HEK293 (cell line): Measurements from ENCODE around the gene MSTN.

Experiments used
- CTCF ChIA-PET: fragments of 350-600 bp; formaldehyde crosslinking; extraction: SDS; loops from one replicate; lab custom pipeline; 2021; ENCODE audit warnings: antibody characterized with exemption; lab: Yijun Ruan, JAX
- POLR2A ChIA-PET: fragments of 300-600 bp; formaldehyde crosslinking; extraction: SDS; loops from one replicate; lab custom pipeline; 2020; ENCODE audit warnings: antibody characterized with exemption, inconsistent platforms; lab: Yijun Ruan, JAX
- H3K27ac ChIP-seq: fragments of 200-500 bp; sonication (Bioruptor generic); 2 replicates; pipeline ENCODE4 v1.5.1; 2014; ENCODE audit warnings: low read depth, low read length, control low read depth, inconsistent platforms; ENCODE audit errors: extremely low read depth
- H3K36me3 ChIP-seq, 2 experiments: fragments of 200-500 bp in 1 of 2; sonication (Bioruptor generic) in 1 of 2; 1 replicate in 1 of 2; 2 replicates in 1 of 2; pipeline ENCODE4 v1.5.1; 2014 to 2017; ENCODE audit warnings: inconsistent platforms in 2 of 2, low read length in 2 of 2; ENCODE audit not compliant: control insufficient read depth in 2 of 2, insufficient read depth in 1 of 2
- H3K4me1 ChIP-seq: fragments of 200-500 bp; sonication (Bioruptor generic); 2 replicates; pipeline ENCODE4 v1.5.1; 2014; ENCODE audit warnings: mild to moderate bottlenecking, low read length, inconsistent platforms; ENCODE audit not compliant: control insufficient read depth, insufficient read depth
- H3K4me3 ChIP-seq: 2 replicates; pipeline ENCODE4 v1.5.1; 2011; ENCODE audit warnings: low read depth, mild to moderate bottlenecking, control low read depth, low read length, moderate library complexity
- H3K9me3 ChIP-seq: fragments of 200-500 bp; sonication (Bioruptor generic); 2 replicates; pipeline ENCODE4 v1.5.1; 2014; ENCODE audit warnings: low read depth, low read length, inconsistent platforms; ENCODE audit not compliant: control insufficient read depth, insufficient read depth
- BCL11A ChIP-seq: fragments of 450-650 bp; formaldehyde crosslinking; IDR thresholded peaks from 2 replicates; pipeline ENCODE4 v1.5.1; 2016; ENCODE audit warnings: low read depth, missing biosample characterization, missing genetic modification characterization
- EGR2 ChIP-seq: fragments of 450-650 bp; formaldehyde crosslinking; IDR thresholded peaks from 2 replicates; pipeline ENCODE4 v1.5.1; 2016; ENCODE audit warnings: low read depth, missing biosample characterization, missing genetic modification characterization
- HOXA7 ChIP-seq: sonication (generic); formaldehyde crosslinking; IDR thresholded peaks from 2 replicates; pipeline ENCODE4 v1.8.1; 2022; ENCODE audit warnings: missing genetic modification reagents, borderline replicate concordance
- KLF1 ChIP-seq: fragments of 450-650 bp; formaldehyde crosslinking; IDR thresholded peaks from 2 replicates; pipeline ENCODE4 v1.5.1; 2016; ENCODE audit warnings: missing biosample characterization, missing genetic modification characterization
- KLF7 ChIP-seq: fragments of 450-650 bp; formaldehyde crosslinking; IDR thresholded peaks from 2 replicates; pipeline ENCODE4 v1.5.1; 2016; ENCODE audit warnings: missing biosample characterization, missing genetic modification characterization, borderline replicate concordance
- KLF9 ChIP-seq: fragments of 450-650 bp; formaldehyde crosslinking; IDR thresholded peaks from 2 replicates; pipeline ENCODE4 v1.5.1; 2016; ENCODE audit warnings: missing biosample characterization, missing genetic modification characterization, low read depth
- REST ChIP-seq: fragments of 450-650 bp; formaldehyde crosslinking; IDR thresholded peaks from 2 replicates; pipeline ENCODE4 v1.5.1; 2016; ENCODE audit warnings: missing biosample characterization, missing genetic modification characterization
- SALL2 ChIP-seq: fragments of 450-650 bp; formaldehyde crosslinking; IDR thresholded peaks from 2 replicates; pipeline ENCODE4 v1.5.0; 2017; ENCODE audit warnings: missing biosample characterization, mild to moderate bottlenecking, missing genetic modification characterization, borderline replicate concordance
- SP3 ChIP-seq: fragments of 450-650 bp; formaldehyde crosslinking; IDR thresholded peaks from 2 replicates; pipeline ENCODE4 v1.5.1; 2016; ENCODE audit warnings: missing biosample characterization, missing genetic modification characterization
- YY1 ChIP-seq: fragments of 450-650 bp; formaldehyde crosslinking; IDR thresholded peaks from 2 replicates; pipeline ENCODE4 v1.5.1; 2018; ENCODE audit warnings: missing biosample characterization, missing genetic modification characterization
- ZBTB8A ChIP-seq: fragments of 450-650 bp; formaldehyde crosslinking; IDR thresholded peaks from 2 replicates; pipeline ENCODE4 v1.5.1; 2016; ENCODE audit warnings: missing biosample characterization, missing genetic modification characterization
- ZFP41 ChIP-seq: fragments of 450-650 bp; formaldehyde crosslinking; IDR thresholded peaks from 2 replicates; pipeline ENCODE4 v1.5.1; 2016; ENCODE audit warnings: missing biosample characterization, missing genetic modification characterization, borderline replicate concordance
- ZNF174 ChIP-seq: fragments of 450-650 bp; formaldehyde crosslinking; IDR thresholded peaks from 2 replicates; pipeline ENCODE4 v1.5.0; 2017; ENCODE audit warnings: missing biosample characterization, mild to moderate bottlenecking, missing genetic modification characterization
- ZNF48 ChIP-seq: fragments of 450-650 bp; formaldehyde crosslinking; IDR thresholded peaks from 2 replicates; pipeline ENCODE4 v1.5.1; 2016; ENCODE audit warnings: missing biosample characterization, missing genetic modification characterization
- ZNF529 ChIP-seq: fragments of 450-650 bp; formaldehyde crosslinking; IDR thresholded peaks from 2 replicates; pipeline ENCODE4 v1.5.1; 2017; ENCODE audit warnings: missing genetic modification characterization, missing biosample characterization; ENCODE audit not compliant: insufficient replicate concordance
- ZNF548 ChIP-seq: fragments of 450-650 bp; formaldehyde crosslinking; IDR thresholded peaks from 2 replicates; pipeline ENCODE4 v1.5.1; 2016; ENCODE audit warnings: missing biosample characterization, missing genetic modification characterization
- ZNF560 ChIP-seq: fragments of 450-650 bp; formaldehyde crosslinking; IDR thresholded peaks from 2 replicates; pipeline ENCODE4 v1.5.1; 2017; ENCODE audit warnings: missing biosample characterization, missing genetic modification characterization, borderline replicate concordance
- ZNF596 ChIP-seq: fragments of 450-650 bp; IDR thresholded peaks from 2 replicates; pipeline ENCODE4 v1.5.0; 2018; ENCODE audit warnings: missing biosample characterization, mild to moderate bottlenecking, missing genetic modification characterization, moderate library complexity
- ZNF677 ChIP-seq: fragments of 450-650 bp; IDR thresholded peaks from 2 replicates; pipeline ENCODE4 v1.5.0; 2018; ENCODE audit warnings: missing biosample characterization, mild to moderate bottlenecking, missing genetic modification characterization, moderate library complexity
- ZNF777 ChIP-seq: fragments of 450-650 bp; formaldehyde crosslinking; IDR thresholded peaks from 2 replicates; pipeline ENCODE4 v1.5.1; 2017; ENCODE audit warnings: missing biosample characterization, missing genetic modification characterization, borderline replicate concordance
- ZNF791 ChIP-seq: fragments of 450-650 bp; formaldehyde crosslinking; IDR thresholded peaks from 2 replicates; pipeline ENCODE4 v1.5.1; 2016; ENCODE audit warnings: missing biosample characterization, missing genetic modification characterization
- ZSCAN30 ChIP-seq: fragments of 450-650 bp; IDR thresholded peaks from 2 replicates; pipeline ENCODE4 v1.5.1; 2018; ENCODE audit warnings: missing biosample characterization, mild to moderate bottlenecking, missing genetic modification characterization, moderate library complexity
- ZSCAN4 ChIP-seq: fragments of 450-650 bp; formaldehyde crosslinking; IDR thresholded peaks from 2 replicates; pipeline ENCODE4 v1.5.1; 2017; ENCODE audit warnings: missing biosample characterization, missing genetic modification characterization
- TF ChIP-seq, protein P1 (sequence below): fragments of 450-650 bp; formaldehyde crosslinking; IDR thresholded peaks from 2 replicates; pipeline ENCODE4 v1.5.1; 2016; ENCODE audit warnings: missing biosample characterization, missing genetic modification characterization
- TF ChIP-seq, protein P2 (sequence below): fragments of 450-650 bp; formaldehyde crosslinking; IDR thresholded peaks from 2 replicates; pipeline ENCODE4 v1.5.1; 2016; ENCODE audit warnings: missing biosample characterization, missing genetic modification characterization

MSTN gene

DNA sequence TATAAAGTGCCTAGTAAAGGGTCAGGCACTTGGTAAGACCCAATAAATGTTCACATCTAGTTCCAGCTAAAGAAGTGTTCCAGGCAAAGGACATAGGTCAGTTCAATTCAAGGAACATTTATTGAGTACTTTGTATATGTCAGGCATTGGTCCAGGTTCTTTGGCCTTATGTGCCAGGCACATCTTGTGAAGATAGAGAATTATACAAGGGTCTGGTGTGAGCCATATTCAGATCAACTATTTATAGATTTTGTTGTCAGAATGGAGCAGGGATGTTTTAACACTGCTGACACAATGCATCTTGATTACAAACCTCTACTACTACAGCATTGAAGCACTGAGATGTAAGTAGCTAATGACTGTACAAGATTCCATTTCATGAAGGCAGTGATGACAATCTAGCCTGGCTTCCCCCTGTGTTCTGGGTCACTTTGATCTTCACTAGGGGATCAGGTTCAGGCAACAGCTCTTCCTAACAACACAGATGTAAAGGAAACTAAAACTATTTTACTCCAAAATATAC, 18.1 kb upstream of the MSTN start:
- Histone ChIP-seq H3K9me3 (no peaks in the 10 kb centered on the region; the same call in 1 of the 2 replicates), H3K36me3 (no peaks in the 10 kb centered on the region), H3K27ac (no peak overlapping the region), H3K4me3 (no peak overlapping the region), H3K4me1 (no peaks in the 10 kb centered on the region)
- ChIA-PET CTCF (interaction anchor here (0.6 to 3.7 kb wide), 2 partner anchors 197 to 559 kb away, joined by 3 to 10 read pairs; no protein-coding TSS in a partner anchor), POLR2A (no interaction called here)
- no peak for TF ChIP-seq HOXA7 (CRISPR knock-in tag)
- no peak for TF ChIP-seq ZFP41
- no peak for TF ChIP-seq YY1 (tag by site-specific recombination)
- no peak for TF ChIP-seq ZNF548
- no peak for TF ChIP-seq ZNF48 (tag by site-specific recombination)
- TF ChIP-seq ZNF174 (tag by site-specific recombination), result no peak
- no peak for TF ChIP-seq REST (tag by site-specific recombination)
- TF ChIP-seq ZNF777 (tag by site-specific recombination), result no peak
- no peak for TF ChIP-seq SP3 (tag by site-specific recombination)
- TF ChIP-seq, protein P1, sequence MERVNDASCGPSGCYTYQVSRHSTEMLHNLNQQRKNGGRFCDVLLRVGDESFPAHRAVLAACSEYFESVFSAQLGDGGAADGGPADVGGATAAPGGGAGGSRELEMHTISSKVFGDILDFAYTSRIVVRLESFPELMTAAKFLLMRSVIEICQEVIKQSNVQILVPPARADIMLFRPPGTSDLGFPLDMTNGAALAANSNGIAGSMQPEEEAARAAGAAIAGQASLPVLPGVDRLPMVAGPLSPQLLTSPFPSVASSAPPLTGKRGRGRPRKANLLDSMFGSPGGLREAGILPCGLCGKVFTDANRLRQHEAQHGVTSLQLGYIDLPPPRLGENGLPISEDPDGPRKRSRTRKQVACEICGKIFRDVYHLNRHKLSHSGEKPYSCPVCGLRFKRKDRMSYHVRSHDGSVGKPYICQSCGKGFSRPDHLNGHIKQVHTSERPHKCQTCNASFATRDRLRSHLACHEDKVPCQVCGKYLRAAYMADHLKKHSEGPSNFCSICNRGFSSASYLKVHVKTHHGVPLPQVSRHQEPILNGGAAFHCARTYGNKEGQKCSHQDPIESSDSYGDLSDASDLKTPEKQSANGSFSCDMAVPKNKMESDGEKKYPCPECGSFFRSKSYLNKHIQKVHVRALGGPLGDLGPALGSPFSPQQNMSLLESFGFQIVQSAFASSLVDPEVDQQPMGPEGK (tag by site-specific recombination), result no peak

DNA sequence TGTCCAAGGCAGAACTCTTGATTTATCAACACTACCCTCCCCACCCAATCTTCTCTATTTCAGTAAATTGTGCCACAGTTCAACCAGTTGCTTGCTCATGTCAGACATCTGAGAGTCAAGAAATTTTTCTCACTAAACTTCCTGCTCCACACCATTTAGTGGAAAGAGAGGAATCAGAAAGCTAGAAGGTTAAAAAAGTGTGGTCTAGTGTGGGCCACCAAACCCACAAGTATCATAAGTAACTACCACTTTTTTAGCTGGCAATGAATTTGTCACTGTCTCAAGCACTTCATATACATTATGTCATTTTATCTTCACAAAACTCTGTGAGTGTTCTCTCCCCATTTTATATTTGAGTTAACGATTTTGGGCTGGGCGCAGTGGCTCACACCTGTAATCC, 16.6 kb upstream of the MSTN start:
- Histone ChIP-seq H3K4me1 (no peaks in the 10 kb centered on the region), H3K9me3 (no peaks in the 10 kb centered on the region; the same call in 1 of the 2 replicates), H3K36me3 (no peaks in the 10 kb centered on the region), H3K27ac (no peak overlapping the region), H3K4me3 (no peak overlapping the region)
- no peak for TF ChIP-seq BCL11A (tag by site-specific recombination)
- no peak for TF ChIP-seq ZNF560 (tag by site-specific recombination)
- TF ChIP-seq SALL2 (tag by site-specific recombination), result no peak
- TF ChIP-seq ZNF791, result no peak
- no peak for TF ChIP-seq KLF9 (tag by site-specific recombination)
- TF ChIP-seq ZSCAN4 (tag by site-specific recombination), result no peak
- no peak for TF ChIP-seq KLF1 (tag by site-specific recombination)
- TF ChIP-seq ZNF677 (tag by site-specific recombination), result no peak
- no peak for TF ChIP-seq ZNF596
- TF ChIP-seq ZFP41, result no peak
- TF ChIP-seq, protein P2, sequence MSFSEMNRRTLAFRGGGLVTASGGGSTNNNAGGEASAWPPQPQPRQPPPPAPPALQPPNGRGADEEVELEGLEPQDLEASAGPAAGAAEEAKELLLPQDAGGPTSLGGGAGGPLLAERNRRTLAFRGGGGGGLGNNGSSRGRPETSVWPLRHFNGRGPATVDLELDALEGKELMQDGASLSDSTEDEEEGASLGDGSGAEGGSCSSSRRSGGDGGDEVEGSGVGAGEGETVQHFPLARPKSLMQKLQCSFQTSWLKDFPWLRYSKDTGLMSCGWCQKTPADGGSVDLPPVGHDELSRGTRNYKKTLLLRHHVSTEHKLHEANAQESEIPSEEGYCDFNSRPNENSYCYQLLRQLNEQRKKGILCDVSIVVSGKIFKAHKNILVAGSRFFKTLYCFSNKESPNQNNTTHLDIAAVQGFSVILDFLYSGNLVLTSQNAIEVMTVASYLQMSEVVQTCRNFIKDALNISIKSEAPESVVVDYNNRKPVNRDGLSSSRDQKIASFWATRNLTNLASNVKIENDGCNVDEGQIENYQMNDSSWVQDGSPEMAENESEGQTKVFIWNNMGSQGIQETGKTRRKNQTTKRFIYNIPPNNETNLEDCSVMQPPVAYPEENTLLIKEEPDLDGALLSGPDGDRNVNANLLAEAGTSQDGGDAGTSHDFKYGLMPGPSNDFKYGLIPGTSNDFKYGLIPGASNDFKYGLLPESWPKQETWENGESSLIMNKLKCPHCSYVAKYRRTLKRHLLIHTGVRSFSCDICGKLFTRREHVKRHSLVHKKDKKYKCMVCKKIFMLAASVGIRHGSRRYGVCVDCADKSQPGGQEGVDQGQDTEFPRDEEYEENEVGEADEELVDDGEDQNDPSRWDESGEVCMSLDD (tag by site-specific recombination), result no peak
- TF ChIP-seq EGR2 (tag by site-specific recombination), result no peak
- TF ChIP-seq KLF7 (tag by site-specific recombination), result no peak
- TF ChIP-seq ZNF529 (tag by site-specific recombination), result no peak
- no peak for TF ChIP-seq ZBTB8A (tag by site-specific recombination)
- TF ChIP-seq ZSCAN30 (tag by site-specific recombination), result no peak
- CTCF ChIA-PET, result interaction anchor here (0.5 to 0.9 kb wide), 3 partner anchors 10 to 511 kb away, joined by 4 to 6 read pairs (median 5); no protein-coding TSS in a partner anchor
- POLR2A ChIA-PET, result interaction anchor here (0.6 kb wide), 1 partner anchor 120 kb away, joined by 3 read pairs; no protein-coding TSS in a partner anchor
